ENCODE results near the gene NUDT4B. TPM values are rescaled to one million over a fixed set of nuclear protein-coding genes. Genes with fewer than 3 reads are reported as not detected.
A peak's percentile ranks its signal among the peaks of the same experiment; 100 is the strongest.
"Not testable (repeated sequence)": the region's sequence is repeated elsewhere in the genome, so short reads cannot be mapped to it uniquely, and the experiment has no call there.

NUDT4B gene
- total RNA-seq, 1 experiment from 2014 or later: not detected

DNA sequence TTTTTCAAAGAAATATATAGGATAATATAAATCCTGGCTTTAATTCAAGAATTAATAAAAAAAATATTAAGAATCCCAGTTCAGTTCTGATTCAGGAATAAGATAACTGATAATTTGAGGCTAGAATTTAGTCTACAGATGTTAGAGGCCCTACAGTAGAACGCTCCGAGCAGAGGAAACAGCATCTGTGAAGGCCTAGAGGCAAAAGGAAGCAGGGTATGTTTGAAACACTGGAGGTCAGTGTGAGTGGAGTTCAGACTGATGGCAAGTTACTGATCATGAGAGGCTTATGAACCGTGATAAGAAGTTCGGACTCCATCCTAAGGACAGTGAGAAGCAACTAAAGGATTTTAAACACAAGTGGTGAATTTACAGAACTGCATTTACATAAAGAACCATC, 10.4 kb downstream of the NUDT4B start:
- H3F3A ChIP-seq (ENCODE audit: insufficient read depth, low read depth); CTCF ChIA-PET; H4K20me1 ChIP-seq (ENCODE audit: insufficient read depth); H3K9me3 ChIP-seq (ENCODE audit: insufficient read depth, low read depth); BruUV-seq (replicated peaks); H3K4me3 ChIP-seq; POLR2A ChIA-PET (ENCODE audit: unreplicated experiment); H3K27ac ChIP-seq; H3K36me3 ChIP-seq (ENCODE audit: low read depth); DNase-seq; H3K79me2 ChIP-seq (ENCODE audit: low read depth); H3K4me1 ChIP-seq (replicated peaks; ENCODE audit: insufficient read depth); H3K4me2 ChIP-seq; H3K9me2 ChIP-seq (ENCODE audit: insufficient read depth); H2AFZ ChIP-seq; intact Hi-C loops (cut with micrococcal nuclease; ENCODE audit: unreplicated experiment); H3K27me3 ChIP-seq (ENCODE audit: insufficient read depth, low read depth): not testable (repeated sequence)

GRCh38 chr1:148759749-148760148, 11.2 kb downstream of the NUDT4B start:
- H3K4me2 ChIP-seq; H3K4me3 ChIP-seq; POLR2A ChIA-PET (ENCODE audit: unreplicated experiment); H3K79me2 ChIP-seq (ENCODE audit: low read depth); H3K9me2 ChIP-seq (ENCODE audit: insufficient read depth); H3K27ac ChIP-seq; H3K36me3 ChIP-seq (ENCODE audit: low read depth); H4K20me1 ChIP-seq (ENCODE audit: insufficient read depth); H3K9me3 ChIP-seq (ENCODE audit: insufficient read depth, low read depth); intact Hi-C loops (cut with micrococcal nuclease; ENCODE audit: unreplicated experiment); BruUV-seq (replicated peaks); H3F3A ChIP-seq (ENCODE audit: insufficient read depth, low read depth); H3K4me1 ChIP-seq (replicated peaks; ENCODE audit: insufficient read depth); H3K27me3 ChIP-seq (ENCODE audit: insufficient read depth, low read depth); CTCF ChIA-PET; H2AFZ ChIP-seq: not testable (repeated sequence)
- DNase-seq: peak in 1 of 2 experiments; percentile 0

- H3K4me1 ChIP-seq (replicated peaks; ENCODE audit: insufficient read depth); H3K4me3 ChIP-seq; H3F3A ChIP-seq (ENCODE audit: insufficient read depth, low read depth); POLR2A ChIA-PET (ENCODE audit: unreplicated experiment); H4K20me1 ChIP-seq (ENCODE audit: insufficient read depth); H3K9me2 ChIP-seq (ENCODE audit: insufficient read depth); H3K9me3 ChIP-seq (ENCODE audit: insufficient read depth, low read depth); CTCF ChIA-PET; H3K79me2 ChIP-seq (ENCODE audit: low read depth); intact Hi-C loops (cut with micrococcal nuclease; ENCODE audit: unreplicated experiment); H3K36me3 ChIP-seq (ENCODE audit: low read depth); DNase-seq; H3K27ac ChIP-seq; H3K4me2 ChIP-seq; H3K27me3 ChIP-seq (ENCODE audit: insufficient read depth, low read depth); BruUV-seq (replicated peaks); H2AFZ ChIP-seq: not testable (repeated sequence)
Measured at GRCh38 chr1:148760206-148760605, 11.6 kb downstream of the NUDT4B start.

GRCh38 chr1:148761360-148761759, 12.8 kb downstream of the NUDT4B start:
- H3K9me3 ChIP-seq (ENCODE audit: insufficient read depth, low read depth); H3K27me3 ChIP-seq (ENCODE audit: insufficient read depth, low read depth); H3K79me2 ChIP-seq (ENCODE audit: low read depth); H3K4me2 ChIP-seq; POLR2A ChIA-PET (ENCODE audit: unreplicated experiment); H4K20me1 ChIP-seq (ENCODE audit: insufficient read depth); H2AFZ ChIP-seq; CTCF ChIA-PET; H3K4me1 ChIP-seq (replicated peaks; ENCODE audit: insufficient read depth); H3K36me3 ChIP-seq (ENCODE audit: low read depth); H3K9me2 ChIP-seq (ENCODE audit: insufficient read depth); DNase-seq; BruUV-seq (replicated peaks); H3K27ac ChIP-seq; H3F3A ChIP-seq (ENCODE audit: insufficient read depth, low read depth); intact Hi-C loops (cut with micrococcal nuclease; ENCODE audit: unreplicated experiment); H3K4me3 ChIP-seq: not testable (repeated sequence)

- POLR2A ChIA-PET (ENCODE audit: unreplicated experiment); H3K27me3 ChIP-seq (ENCODE audit: insufficient read depth, low read depth); BruUV-seq (replicated peaks); intact Hi-C loops (cut with micrococcal nuclease; ENCODE audit: unreplicated experiment); H3K27ac ChIP-seq; H2AFZ ChIP-seq; H3K4me2 ChIP-seq; H3K4me1 ChIP-seq (replicated peaks; ENCODE audit: insufficient read depth); H3K4me3 ChIP-seq; H3K36me3 ChIP-seq (ENCODE audit: low read depth); H3K9me2 ChIP-seq (ENCODE audit: insufficient read depth); H3F3A ChIP-seq (ENCODE audit: insufficient read depth, low read depth); DNase-seq; H3K79me2 ChIP-seq (ENCODE audit: low read depth); CTCF ChIA-PET; H4K20me1 ChIP-seq (ENCODE audit: insufficient read depth); H3K9me3 ChIP-seq (ENCODE audit: insufficient read depth, low read depth): not testable (repeated sequence)
Measured at GRCh38 chr1:148765238-148766019, 16.9 kb downstream of the NUDT4B start.

- H3K4me2 ChIP-seq; H3K27ac ChIP-seq; H2AFZ ChIP-seq; intact Hi-C loops (cut with micrococcal nuclease; ENCODE audit: unreplicated experiment); BruUV-seq (replicated peaks); H3K9me3 ChIP-seq (ENCODE audit: insufficient read depth, low read depth); H4K20me1 ChIP-seq (ENCODE audit: insufficient read depth); H3F3A ChIP-seq (ENCODE audit: insufficient read depth, low read depth); CTCF ChIA-PET; DNase-seq; H3K27me3 ChIP-seq (ENCODE audit: insufficient read depth, low read depth); H3K9me2 ChIP-seq (ENCODE audit: insufficient read depth); H3K4me3 ChIP-seq; H3K36me3 ChIP-seq (ENCODE audit: low read depth); POLR2A ChIA-PET (ENCODE audit: unreplicated experiment); H3K79me2 ChIP-seq (ENCODE audit: low read depth); H3K4me1 ChIP-seq (replicated peaks; ENCODE audit: insufficient read depth): not testable (repeated sequence)
Measured at GRCh38 chr1:148768541-148768940, 20.0 kb downstream of the NUDT4B start.

DNA sequence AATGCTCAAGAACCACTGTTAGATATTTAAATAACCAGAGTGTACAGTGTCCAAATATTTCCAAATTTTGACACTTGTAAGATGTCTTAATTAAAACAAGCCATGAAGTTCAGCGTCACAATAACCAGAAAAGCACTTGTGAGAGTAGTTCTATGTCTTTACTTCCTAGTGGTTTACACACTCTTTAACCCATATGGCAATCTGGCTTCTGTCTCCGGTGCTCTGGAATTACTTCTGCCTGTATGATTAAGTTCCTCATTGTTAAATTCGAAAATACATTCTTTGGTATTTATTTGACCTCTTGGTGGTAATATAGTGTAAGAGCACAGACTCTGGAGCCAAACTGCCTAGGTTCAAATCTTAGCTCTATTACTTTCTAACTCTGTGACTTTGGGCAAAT, 20.9 kb downstream of the NUDT4B start:
- H3K9me2 ChIP-seq (ENCODE audit: insufficient read depth); H3K4me3 ChIP-seq; POLR2A ChIA-PET (ENCODE audit: unreplicated experiment); H4K20me1 ChIP-seq (ENCODE audit: insufficient read depth); H3K9me3 ChIP-seq (ENCODE audit: insufficient read depth, low read depth); H3K27ac ChIP-seq; H3F3A ChIP-seq (ENCODE audit: insufficient read depth, low read depth); H3K36me3 ChIP-seq (ENCODE audit: low read depth); H3K4me2 ChIP-seq; H2AFZ ChIP-seq; intact Hi-C loops (cut with micrococcal nuclease; ENCODE audit: unreplicated experiment); H3K79me2 ChIP-seq (ENCODE audit: low read depth); BruUV-seq (replicated peaks); H3K27me3 ChIP-seq (ENCODE audit: insufficient read depth, low read depth); H3K4me1 ChIP-seq (replicated peaks; ENCODE audit: insufficient read depth); DNase-seq; CTCF ChIA-PET: not testable (repeated sequence)

Measured in PC-9 (cell line).